HG03175 (cell line): ENCODE data around the gene PTPRD.
A peak's percentile ranks its signal among the peaks of the same experiment; 100 is the strongest.

Experiments
- ATAC-seq: cut with Tn5 transposase; IDR thresholded peaks from one replicate; pipeline ENCODE4 v1.9.1; 2021; ENCODE audit warnings: mild to moderate bottlenecking, moderate library complexity; ENCODE audit not compliant: unreplicated experiment

Gene PTPRD

GRCh38 chr9:8382777-8383527, 2229.8 kb downstream of the PTPRD start:
- no peak for ATAC-seq

GRCh38 chr9:8382266-8382665, 2230.5 kb downstream of the PTPRD start:
- ATAC-seq: no peak

- ATAC-seq: no peak
Observed at GRCh38 chr9:8381601-8382000, 2231.2 kb downstream of the PTPRD start.

- ATAC-seq: no peak
Observed at GRCh38 chr9:8374471-8374870, 2238.3 kb downstream of the PTPRD start.

GRCh38 chr9:8371686-8372085, 2241.1 kb downstream of the PTPRD start:
- ATAC-seq: no peak

- no peak for ATAC-seq
Observed at GRCh38 chr9:8366161-8366926, 2246.5 kb downstream of the PTPRD start.

- no peak for ATAC-seq
Observed at GRCh38 chr9:8365466-8366160, 2247.2 kb downstream of the PTPRD start.

GRCh38 chr9:8365029-8365428, 2247.8 kb downstream of the PTPRD start:
- no peak for ATAC-seq

GRCh38 chr9:8364026-8364752, 2248.6 kb downstream of the PTPRD start:
- ATAC-seq: no peak

- peak; percentile 69 for ATAC-seq
Observed at GRCh38 chr9:8362250-8362649, 2250.6 kb downstream of the PTPRD start.

GRCh38 chr9:8361364-8361763, 2251.4 kb downstream of the PTPRD start:
- no peak for ATAC-seq

- ATAC-seq: no peak
Observed at GRCh38 chr9:8356406-8356805, 2256.4 kb downstream of the PTPRD start.

- ATAC-seq: no peak
Observed at GRCh38 chr9:8351436-8351835, 2261.4 kb downstream of the PTPRD start.

- no peak for ATAC-seq
Observed at GRCh38 chr9:8349901-8350300, 2262.9 kb downstream of the PTPRD start.

- ATAC-seq: no peak
Observed at GRCh38 chr9:8349376-8349775, 2263.4 kb downstream of the PTPRD start.

GRCh38 chr9:8348756-8349155, 2264.0 kb downstream of the PTPRD start:
- ATAC-seq: no peak

GRCh38 chr9:8346296-8346695, 2266.5 kb downstream of the PTPRD start:
- no peak for ATAC-seq

GRCh38 chr9:8338767-8339510, 2273.9 kb downstream of the PTPRD start:
- no peak for ATAC-seq

GRCh38 chr9:8337834-8338766, 2274.7 kb downstream of the PTPRD start:
- no peak for ATAC-seq
